Suppressor macrophage treated with lipopolysaccharide for 4 hours (primary cell): ENCODE results near the gene COPA.
"Not testable (repeated sequence)": the region's sequence is repeated elsewhere in the genome, so short reads cannot be mapped to it uniquely, and the experiment has no call there.

Source experiments
- DNase-seq: peaks from one replicate; pipeline ENCODE4 v3.0.0-alpha.2; 2020

Gene COPA

DNA sequence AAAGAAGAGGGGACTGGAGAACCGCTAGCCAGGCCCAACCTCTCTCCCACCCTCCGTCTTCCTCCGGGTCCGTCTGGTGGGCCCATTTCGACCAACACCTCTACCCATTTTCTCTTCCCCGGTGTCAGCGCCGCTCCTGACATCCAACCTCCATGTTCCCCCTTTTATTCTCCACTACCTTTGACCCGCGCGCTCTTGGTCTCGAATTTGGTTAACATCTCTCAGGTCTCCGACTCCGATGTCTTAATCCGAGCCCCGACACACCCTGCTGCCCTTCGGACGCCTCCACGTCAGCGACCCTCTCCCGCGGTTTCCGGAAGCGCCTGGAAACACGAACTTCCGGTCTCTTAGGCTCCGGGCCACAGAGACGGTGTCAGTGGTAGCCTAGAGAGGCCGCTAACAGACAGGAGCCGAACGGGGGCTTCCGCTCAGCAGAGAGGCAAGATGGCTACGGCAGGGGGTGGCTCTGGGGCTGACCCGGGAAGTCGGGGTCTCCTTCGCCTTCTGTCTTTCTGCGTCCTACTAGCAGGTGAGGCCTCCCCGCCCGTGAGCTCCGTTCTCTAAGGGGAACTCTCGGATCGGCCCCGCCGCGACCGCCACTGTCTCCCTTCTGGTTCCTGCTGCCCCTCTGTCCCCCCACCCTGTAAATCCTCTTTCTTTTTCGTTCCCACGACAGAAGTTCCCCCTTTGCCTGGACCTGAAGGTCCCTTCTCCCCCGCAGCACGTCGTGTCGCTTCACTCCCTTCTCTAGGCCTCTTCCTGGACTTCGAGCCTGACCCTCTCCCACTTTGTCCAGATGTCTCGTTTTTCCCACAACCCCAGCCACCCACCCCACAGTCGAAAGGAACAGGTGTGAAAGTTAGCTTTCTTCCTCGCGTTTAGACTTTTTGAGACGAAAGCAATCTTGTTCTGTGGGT, at the start of gene COPA, which contains the start of gene NCSTN:
Gene COPA (minus strand): TSS at position 298 of the 917 bp plus-strand sequence. CDS start 80 bp downstream, at position 218.
Gene NCSTN (plus strand): TSS at position 431 of the 917 bp plus-strand sequence. CDS start 14 bp downstream, at position 445.
- DNase-seq, result peak; percentile 99

DNA sequence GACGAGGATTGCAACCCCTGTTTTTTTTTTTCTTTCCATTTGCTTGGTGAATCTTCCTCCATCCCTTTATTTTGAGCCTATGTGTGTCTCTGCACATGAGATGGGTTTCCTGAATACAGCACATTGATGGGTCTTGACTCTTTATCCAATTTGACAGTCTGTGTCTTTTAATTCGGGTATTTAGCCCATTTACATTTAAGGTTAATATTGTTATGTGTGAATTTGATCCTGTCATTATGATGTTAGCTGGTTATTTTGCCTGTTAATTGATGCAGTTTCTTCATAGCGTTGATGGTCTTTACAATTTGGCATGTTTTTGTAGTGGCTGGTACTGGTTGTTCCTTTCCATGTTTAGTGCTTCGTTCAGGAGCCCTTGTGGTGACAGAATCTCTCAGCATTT, 45.4 kb upstream of the COPA start:
- not testable (repeated sequence) for DNase-seq

DNA sequence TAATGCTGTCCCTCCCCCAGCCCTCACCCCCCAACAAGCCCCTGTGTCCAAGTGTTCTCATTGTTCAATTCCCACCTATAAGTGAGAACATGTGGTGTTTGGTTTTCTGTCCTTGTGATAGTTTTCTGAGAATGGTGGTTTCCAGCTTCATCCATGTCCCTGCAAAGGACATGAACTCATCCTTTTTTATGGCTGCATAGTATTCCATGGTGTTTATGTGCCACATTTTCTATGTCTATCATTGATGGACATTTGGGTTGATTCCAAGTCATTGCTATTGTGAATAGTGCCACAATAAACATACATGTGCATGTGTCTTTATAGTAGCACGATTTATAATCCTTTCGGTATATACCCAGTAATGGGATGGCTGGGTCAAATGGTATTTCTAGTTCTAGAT, 41.8 kb upstream of the COPA start:
- not testable (repeated sequence) for DNase-seq

DNA sequence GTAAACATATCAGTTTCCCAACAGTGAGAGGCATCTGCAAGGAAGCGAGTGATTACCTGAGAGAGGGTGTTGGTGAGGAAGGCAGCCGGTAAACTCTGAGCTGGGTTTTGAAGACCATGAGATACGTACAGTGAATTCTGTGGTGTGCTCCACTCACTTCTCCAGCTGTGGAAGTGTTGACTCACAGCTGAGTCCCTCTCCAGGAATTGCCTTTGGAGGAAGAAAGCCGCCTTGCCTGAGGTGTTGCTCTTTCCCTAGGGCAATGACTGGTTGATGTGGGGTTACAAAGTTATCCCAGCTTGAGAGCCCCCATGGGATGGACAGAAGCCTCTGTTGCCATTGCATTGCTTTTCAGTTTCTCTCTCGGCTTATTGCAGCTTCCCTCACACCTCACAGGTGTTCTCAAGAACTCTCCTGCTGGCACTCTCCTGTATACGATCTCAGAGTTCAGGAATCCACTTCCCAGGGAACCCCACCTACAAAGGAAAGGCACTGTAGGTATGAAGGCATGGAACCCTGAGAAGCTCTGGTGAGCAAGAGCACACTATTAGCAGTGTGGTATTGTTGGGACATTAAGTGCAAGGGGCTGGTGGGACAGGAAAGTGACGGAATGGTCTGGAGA, 34.6 kb upstream of the COPA start:
- DNase-seq, result no peak

DNA sequence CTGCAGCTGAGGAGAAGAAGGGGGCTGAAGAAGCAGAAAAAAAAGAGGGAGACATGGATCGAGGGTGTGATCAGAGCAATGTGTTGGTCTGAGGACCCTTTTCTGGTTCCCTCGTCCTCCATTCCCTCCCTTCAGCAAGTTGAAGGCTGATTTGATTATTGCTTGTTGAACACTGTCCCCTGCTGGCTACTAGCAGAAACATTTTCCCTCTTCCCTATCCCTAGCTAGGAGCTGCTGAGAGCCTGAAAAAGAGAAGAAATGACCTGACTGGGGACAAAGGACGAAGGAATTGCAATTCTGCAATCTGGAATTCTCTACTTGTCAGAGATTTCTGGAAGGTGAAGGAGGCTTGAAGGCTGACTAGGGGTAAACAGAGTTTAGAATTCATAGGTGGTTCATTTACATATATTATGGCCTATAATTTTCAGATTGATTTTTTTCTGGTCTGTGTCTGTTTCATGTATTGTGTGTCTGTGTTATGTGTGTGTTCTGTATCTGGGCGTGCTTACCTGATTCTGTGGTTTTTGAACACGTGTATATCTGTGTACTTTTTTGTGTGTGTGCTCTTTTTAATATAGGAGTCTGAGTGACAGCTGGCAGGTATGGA, 33.6 kb upstream of the COPA start:
- peak; percentile 76 for DNase-seq

DNA sequence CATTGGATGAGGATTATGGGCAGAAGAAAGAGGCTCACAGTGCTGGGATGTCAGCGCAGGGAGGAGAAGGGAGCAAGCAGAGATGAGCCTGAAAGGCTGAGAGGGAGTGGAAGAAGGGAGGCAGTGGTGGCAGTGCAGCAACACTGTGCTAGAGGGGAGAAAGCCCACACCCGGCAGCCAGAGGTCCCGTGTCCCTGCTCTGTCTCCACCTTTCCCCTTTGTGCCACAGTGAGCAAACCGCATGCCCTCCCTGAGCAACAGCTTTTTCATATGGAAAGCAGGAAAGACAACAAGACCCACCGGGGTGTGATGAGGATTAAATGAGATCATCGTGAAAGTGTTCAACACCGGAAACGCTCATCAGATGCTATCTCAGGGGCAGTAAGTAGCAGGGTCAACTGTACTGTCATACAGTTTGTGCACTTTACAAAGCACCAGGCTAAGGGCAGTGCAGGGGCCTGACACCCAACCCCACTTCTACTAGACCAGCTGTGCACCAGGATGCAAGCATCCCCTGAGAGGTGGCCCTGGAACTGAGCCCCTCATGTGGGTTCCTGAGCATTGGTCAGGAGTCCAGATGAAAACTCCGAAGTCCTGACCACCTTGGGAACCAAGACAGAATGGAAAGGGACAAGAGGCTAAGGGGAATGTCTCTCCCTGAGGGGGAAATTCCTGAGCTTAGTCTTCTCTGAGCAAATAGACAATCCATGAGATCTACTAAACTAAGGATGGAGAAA, 32.9 kb upstream of the COPA start:
- DNase-seq, result peak; percentile 67

DNA sequence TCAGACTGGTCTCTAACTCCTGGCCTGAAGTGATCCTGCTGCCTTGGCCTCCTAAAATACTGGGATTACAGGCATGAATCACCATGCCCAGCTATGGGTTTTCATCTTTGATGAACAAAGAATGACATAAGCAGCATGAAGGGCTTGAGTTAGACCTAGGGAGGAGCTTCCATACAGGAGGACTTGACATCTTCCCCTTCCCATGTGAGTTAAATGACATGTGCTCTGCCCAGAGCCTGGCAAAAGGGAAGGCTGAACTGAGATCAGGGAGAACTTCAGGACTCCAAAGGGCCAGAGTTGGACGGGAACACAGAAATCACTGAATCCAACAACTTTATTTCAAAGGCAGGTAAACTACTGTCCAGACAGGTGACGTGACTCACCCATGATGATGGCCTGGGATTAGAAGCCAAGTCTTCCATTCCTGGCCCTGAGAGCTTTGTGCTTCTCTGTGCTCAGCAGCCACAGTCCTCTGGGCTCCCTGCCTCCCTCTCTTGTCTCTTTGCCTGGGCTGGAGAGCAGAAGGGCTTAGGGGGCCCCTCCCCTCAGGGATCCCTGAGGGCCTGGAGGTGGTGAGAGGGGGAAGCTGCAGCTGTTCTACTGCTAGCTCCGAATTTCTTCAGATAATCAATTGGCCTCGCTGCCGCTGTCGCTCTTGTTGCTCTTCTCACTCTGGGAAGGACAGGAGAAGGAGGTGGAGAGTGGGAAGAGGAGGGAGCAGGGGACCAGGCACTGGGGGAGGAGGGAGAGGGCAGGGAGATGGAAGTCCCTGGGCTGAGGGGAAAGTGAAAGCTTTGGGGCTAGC, 31.5 kb upstream of the COPA start:
- DNase-seq, result peak; percentile 72

DNA sequence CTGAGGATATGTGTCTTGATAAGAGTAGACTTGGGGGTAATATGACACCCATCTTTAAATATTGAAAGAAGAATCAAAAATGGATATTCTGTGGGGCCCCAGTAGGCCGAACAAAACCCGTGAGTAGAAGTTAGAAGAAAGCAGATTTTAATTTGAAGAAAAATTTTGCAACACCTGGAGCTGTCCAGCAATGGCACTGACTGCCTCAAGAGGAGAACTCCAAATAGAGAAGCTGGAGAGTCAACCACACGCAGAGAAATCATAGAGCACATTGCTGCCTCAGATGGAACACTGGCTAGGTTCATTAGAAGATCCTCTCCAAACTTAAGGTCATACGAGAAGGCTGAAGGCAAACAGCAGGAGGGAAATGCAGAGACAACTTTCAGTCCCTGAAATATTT, 30.6 kb upstream of the COPA start:
- DNase-seq, result peak; percentile 40

DNA sequence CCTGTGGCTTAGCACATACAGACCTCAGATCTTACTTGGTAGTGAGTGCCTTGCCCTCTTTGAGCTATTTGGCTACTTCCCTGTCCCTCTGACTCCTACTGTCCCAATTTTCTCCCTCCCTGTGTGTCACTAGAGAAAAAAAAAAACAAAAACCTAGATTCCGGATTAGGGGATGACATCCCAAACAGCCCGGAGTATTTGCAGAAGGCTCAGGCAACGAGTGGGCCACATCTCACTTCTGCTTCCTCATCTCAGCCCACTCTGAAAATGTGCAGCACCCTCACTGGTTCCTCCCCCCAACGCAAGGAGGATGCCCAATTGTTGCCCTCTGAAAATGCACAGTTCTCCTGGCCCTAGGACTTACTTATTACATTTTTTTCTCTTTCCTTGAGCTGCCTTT, 28.7 kb upstream of the COPA start:
- DNase-seq, result peak; percentile 81

DNA sequence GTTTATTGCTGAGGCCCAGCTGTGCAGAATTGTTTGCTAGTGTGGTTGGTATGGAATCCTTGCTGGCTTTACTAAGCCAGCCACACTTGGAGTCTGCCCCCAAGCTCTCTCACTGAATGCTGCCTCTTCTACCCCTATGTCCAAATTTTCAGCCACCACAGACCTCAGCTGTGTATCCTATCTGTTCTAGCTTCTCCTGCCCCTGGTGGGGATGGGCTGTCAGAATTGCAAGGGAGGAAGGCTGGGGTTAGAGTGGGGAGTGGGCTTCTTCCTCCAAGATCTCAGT, 28.2 kb upstream of the COPA start:
- DNase-seq, result no peak

DNA sequence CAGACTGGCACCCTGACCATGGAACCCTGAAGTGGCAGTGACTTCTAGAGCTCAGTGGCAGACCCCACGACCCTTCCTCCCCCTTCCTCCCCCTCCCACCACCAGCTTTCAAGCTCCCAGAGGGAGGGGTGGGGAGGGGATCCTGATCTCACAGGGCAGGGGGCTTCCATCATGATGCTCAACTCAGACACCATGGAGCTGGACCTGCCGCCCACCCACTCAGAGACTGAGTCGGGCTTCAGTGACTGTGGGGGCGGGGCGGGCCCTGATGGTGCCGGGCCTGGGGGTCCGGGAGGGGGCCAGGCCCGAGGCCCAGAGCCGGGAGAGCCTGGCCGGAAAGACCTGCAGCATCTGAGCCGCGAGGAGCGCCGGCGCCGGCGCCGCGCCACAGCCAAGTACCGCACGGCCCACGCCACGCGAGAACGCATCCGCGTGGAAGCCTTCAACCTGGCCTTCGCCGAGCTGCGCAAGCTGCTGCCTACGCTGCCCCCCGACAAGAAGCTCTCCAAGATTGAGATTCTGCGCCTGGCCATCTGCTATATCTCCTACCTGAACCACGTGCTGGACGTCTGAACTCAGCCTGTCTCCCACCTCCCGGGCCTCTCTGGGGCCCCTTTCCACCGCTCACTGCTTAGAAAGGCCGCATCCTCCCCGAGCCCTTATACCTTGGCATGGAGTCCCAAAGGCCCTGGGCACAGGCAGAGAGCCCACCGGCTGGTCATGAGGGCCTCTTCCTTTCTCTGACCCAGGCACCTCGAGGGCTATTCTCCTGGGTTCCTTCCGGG, 27.7 kb upstream of the COPA start:
- DNase-seq, result no peak

DNA sequence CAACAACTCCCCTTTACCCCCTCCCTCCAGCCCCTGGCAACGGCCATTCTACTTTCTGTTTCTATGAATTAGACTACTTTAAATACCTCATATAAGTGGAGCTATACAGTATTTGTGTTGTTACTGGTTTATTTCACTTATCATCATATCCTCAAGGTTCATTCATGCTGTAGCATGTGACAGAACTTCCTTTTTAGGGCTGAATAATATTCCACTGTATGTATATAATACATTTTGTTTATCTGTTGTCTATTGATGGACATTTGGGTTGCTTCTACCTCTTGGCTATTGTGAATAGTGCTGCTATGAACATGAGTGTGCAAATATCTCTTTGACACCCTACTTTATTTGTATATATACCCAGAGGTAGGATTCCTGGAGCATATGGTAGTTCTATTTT, 26.0 kb upstream of the COPA start:
- no peak for DNase-seq

DNA sequence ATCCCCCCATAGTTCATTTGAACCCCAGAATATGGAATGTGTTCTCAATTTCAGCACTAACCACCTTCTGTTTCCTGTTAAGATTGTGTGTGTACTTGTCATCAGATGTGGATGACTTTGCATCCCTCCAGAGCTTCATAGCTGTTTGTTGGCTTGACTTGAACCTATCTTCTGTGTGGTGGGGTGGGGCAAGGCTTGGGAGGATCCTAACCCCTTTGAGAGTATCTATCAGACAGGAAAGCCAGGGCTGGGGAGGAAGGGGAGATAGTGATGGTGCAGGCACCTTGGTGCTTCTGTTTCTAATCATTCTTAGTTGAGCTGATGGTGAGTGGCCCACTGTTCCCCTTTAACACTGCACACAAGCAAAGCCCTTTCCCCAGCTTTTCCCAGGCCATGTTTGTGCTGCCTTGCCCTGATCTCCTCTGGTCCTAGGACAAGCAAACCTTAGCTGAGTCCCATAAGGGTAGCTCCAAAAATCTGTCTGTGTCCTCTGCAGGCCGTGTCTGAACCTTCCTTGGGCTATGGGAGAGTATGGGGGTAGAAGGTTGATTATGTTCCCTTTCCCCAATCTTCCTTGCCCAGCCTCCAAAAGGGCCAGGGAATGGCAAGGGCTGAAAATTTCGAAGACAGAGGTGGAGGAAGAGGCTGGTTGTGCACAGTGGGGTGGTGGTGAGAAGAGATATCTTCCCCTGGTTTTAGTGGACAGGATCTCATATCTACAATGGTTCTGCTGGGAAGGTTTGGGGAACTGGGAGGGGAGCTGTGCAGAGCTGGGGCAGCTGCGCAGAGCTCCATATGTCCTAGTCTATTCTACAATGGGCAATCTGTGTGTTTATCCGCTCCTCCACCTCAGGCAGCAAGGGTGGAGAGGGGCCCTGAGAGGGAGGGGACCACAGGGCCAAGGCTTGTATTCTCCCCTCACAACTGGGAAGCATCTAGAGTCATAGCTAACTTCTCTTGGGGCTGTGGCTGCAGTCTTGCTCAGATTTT, 25.2 kb upstream of the COPA start:
- no peak for DNase-seq

DNA sequence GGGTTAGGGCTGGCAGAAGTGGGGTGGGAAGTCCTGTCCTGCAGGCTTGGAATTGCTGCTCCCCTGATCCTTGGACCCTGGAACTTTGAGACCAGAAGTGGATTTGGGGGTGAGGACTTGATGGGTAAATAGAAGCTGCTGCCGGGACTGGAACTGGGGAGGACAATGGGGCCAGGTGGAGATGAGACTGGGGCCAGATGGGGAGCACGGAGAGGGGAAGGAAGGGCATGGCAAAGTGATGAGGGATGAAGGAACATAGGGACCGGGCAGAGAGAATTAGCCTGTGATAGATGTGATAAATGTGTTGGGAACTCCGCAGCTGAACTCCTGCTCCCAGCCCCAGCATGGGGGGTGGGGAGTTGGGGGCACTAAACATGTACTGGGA, 24.5 kb upstream of the COPA start:
- DNase-seq, result no peak

DNA sequence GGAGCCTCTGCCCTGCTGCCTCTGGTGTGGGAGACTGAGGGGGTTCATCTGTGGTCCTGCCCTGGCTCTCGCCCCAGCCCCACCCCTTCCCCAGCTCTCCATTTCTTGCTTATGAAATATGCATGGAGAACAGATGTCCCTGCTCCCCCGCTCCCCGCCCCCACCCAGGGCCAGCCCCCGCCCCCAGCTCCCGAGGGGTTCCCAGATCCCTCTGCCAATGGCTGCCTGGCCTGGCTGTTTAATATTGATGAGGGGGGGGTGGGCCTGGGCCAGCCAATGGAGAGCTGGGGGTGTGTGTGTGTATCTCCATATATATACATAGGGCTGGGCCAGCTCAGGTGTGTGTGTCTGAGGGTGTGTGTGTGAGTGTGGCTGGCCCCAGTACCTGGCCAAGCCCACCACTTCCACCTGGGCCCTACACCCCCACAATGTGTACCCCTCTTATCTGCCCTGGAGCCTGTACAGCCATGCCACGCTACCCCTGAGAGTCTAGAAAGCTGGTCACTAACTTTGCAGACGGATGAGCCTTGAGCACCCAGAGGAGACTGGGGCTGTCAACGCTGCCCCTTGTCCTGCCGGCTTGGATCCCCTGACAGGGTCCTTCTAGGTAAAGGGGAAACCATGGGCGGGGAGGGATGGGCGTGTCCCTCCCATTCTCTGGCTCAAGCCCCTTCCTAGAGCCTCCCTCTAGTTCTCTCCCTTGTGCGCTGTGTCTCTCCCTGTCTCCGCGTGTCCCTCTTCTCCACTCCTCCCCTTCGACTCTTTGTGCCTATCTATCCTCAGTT, 23.9 kb upstream of the COPA start, which contains the start of gene NHLH1:
Gene NHLH1 (plus strand): TSS at position 341 of the 785 bp plus-strand sequence. CDS start 3,661 bp downstream, outside the sequence.
- DNase-seq, result no peak

DNA sequence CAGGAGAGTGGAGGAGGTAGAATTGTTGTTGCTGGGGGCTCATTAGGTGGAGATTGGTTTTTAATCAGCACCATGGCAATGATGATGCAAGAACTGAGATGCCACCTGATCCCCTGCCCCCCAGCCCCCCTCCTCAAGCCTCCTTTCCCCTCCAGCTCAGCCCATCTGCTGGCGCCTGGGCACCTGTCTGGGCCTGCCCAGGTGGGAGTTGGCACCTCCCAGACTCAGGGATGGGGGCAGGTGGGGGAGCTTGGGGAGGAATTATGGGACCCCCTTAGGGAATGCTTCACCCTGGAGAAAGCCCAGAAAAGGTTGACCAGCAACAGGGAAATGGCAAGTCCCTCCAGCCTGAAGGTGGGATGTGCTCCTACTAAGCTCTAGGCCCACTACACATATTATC, 22.3 kb upstream of the COPA start:
- DNase-seq, result no peak

DNA sequence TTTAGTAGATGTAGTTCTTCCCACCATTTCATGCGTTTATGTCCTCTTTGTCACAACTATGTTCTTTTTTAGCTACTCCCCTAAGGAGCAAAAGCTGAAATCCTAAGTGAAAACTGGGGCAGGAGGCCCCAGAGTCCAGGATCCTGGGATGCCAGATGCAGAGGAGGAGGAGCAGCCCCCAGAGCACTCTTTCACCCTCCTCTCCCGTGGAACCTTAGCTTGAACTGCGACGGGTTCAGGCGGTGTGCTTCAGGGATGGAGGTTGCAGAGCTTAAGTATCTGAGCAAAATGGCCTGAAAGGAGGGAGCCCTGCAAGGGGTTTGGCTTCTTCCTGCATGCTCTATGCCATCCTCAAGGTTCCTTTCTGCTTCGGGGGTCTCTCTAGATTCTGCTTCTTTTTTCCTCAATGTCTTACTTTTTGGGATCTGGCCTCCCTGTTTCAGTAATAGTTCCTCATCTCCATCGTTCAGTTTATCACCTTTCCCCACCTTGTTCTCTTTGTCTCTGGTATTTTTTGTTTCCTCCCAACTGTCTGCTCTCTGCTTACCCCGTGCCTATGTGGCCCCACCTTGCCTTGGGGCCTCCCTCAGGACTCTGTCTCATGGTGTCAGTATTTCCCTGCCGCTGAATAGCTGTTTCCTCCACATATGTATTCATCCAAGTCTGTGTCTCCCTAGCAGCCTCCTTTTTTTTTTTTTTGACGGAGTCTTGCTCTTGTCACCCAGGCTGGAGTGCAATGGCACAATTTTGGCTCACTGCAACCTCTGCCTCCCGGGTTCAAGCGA, 21.1 kb upstream of the COPA start:
- no peak for DNase-seq

DNA sequence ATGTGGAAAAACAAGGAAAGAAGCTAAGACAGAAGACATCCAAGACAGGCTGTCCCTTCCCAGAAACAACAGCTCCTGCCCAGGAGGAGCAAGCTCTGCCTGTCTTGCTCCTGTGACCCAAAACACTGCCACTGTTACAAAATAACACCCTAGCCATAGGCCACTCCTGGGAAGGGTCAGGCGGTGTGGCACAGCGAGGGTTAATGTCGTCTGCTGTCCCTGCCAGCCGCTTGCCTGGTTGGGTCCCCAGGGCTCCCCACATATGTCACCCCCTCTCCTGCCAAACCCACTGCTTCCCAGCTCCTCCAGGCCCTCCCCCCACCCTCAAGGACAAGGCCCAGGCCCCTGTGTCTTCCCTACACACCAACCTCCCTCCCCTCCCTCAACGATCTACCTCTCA, 20.0 kb upstream of the COPA start:
- DNase-seq, result no peak
